22Rv1 (cell line): ENCODE measurements around the gene THOC6.
A peak's percentile ranks its signal among the peaks of the same experiment; 100 is the strongest.

Source experiments
- H3K27ac ChIP-seq: fragments of 450-650 bp; 2 replicates; pipeline ENCODE4 v1.5.1; 2017
- ZFX ChIP-seq: fragments of 450-650 bp; IDR thresholded peaks from 2 replicates; pipeline ENCODE4 v1.6.1; 2017; ENCODE audit warnings: antibody characterized with exemption, borderline replicate concordance
- TF ChIP-seq, protein P1 (sequence below): fragments of 450-650 bp; IDR thresholded peaks from 2 replicates; pipeline ENCODE4 v1.5.1; 2017; ENCODE audit warnings: mild to moderate bottlenecking

Gene THOC6

DNA sequence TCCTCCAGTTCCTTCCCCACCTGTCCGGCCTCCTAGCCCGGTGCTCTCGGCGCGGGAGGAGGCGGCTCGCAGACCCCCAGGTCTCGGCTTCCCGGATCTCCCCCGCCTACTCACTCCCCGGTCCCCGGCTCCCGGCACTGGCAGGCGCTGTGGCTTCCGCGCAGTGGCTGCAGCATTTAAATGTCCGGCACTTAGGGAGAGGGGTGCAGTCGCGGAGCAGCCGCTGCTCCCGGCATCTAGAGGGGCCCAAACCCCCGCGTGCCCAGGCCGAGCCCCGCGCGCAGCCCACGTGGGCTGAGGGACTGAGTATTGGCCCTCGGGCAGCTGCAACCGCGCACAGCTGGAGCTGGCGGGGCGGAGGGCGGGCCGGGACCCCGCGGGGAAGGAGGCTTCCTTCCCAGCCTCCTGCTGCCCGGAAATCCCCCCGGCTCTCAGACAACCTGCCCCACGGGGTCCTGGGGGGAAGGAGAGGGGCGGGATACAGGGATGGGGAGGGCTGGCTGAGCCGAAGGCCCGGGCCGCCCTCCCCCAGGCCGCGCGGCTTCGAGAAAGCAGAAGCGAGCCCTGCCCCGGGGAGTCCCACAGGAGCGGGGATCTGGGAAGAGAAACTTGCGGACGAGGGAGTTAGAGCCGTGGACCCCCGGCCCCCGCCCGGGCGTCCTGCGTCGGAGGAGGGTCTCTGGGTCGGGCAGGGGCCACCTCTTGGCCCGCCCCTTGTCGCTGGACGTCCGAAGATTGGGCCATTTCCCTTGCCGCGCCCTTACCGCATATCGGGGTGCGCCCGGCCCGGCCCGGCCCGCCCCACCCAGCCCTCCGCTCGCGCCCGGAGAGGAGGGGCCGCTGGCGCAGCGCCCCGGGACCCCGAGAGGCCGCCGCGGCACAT, 22.2 kb downstream of the THOC6 start, which contains the start of gene MMP25:
Gene MMP25 (plus strand): TSS at position 804 of the 883 bp plus-strand sequence. CDS start 357 bp downstream, outside the sequence.
- TF ChIP-seq, protein P1, sequence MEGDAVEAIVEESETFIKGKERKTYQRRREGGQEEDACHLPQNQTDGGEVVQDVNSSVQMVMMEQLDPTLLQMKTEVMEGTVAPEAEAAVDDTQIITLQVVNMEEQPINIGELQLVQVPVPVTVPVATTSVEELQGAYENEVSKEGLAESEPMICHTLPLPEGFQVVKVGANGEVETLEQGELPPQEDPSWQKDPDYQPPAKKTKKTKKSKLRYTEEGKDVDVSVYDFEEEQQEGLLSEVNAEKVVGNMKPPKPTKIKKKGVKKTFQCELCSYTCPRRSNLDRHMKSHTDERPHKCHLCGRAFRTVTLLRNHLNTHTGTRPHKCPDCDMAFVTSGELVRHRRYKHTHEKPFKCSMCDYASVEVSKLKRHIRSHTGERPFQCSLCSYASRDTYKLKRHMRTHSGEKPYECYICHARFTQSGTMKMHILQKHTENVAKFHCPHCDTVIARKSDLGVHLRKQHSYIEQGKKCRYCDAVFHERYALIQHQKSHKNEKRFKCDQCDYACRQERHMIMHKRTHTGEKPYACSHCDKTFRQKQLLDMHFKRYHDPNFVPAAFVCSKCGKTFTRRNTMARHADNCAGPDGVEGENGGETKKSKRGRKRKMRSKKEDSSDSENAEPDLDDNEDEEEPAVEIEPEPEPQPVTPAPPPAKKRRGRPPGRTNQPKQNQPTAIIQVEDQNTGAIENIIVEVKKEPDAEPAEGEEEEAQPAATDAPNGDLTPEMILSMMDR, result no peak
- TF ChIP-seq ZFX, result no peak
- H3K27ac ChIP-seq, result peak within 1 kb of the TSS; percentile 84

DNA sequence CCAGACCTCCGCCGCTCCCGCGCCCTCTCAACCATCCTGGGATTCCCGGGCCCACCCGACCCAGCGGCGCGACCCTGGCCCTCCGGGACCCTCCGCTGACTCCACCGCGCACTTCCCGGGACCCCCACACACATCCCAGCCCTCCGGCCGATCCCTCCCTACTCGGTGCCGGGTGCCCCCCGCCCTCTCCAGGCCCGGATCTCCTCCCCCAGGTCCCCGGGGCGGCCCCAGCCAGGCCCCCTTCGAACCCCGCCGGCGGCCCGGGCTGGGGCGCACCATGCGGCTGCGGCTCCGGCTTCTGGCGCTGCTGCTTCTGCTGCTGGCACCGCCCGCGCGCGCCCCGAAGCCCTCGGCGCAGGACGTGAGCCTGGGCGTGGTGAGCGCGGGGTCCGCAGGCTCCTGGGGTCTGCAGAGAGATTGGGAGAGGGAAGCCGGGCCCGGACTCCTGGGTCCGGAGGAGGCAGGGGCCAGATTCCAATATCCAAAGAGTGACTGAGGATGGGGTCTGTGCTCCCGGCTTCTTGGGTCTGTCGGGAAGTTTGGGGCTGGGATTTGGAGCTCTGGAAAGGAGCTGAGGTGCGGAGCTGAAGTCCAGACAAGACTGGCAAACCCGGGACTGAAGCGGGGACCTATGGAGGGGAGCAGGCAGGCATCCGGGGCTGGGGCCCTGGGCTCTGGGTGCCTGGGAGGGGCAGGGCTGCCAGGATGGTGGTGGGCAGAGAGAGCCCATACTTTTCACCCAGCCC, 23.0 kb downstream of the THOC6 start:
- no peak overlapping the region for H3K27ac ChIP-seq
- TF ChIP-seq ZFX, result no peak
- TF ChIP-seq, protein P1, result no peak

DNA sequence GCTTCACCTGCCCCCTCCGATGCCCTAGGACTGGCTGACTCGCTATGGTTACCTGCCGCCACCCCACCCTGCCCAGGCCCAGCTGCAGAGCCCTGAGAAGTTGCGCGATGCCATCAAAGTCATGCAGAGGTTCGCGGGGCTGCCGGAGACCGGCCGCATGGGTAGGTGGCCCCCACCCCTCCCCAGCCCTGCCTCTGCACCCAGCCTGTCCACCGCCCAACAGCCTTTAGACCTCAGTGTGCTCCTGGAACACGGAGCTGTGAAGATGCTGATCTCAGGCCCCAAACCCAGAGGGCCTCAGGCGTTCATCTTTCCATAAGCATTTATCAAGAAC, 23.5 kb downstream of the THOC6 start:
- no peak overlapping the region for H3K27ac ChIP-seq
- TF ChIP-seq, protein P1, result no peak
- no peak for TF ChIP-seq ZFX

DNA sequence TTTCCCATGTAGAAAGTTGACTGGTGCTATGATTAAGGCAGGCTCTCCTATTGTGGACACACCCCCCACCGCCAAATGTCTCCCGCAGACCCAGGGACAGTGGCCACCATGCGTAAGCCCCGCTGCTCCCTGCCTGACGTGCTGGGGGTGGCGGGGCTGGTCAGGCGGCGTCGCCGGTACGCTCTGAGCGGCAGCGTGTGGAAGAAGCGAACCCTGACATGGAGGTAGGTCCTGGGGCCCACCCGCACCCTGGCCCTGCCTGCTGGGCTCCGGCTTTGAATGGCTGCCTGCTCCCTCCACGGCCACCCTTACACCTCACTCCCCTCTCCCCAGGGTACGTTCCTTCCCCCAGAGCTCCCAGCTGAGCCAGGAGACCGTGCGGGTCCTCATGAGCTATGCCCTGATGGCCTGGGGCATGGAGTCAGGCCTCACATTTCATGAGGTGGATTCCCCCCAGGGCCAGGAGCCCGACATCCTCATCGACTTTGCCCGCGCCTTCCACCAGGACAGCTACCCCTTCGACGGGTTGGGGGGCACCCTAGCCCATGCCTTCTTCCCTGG, 26.2 kb downstream of the THOC6 start:
- H3K27ac ChIP-seq, result no peak overlapping the region
- TF ChIP-seq, protein P1, result no peak
- no peak for TF ChIP-seq ZFX

DNA sequence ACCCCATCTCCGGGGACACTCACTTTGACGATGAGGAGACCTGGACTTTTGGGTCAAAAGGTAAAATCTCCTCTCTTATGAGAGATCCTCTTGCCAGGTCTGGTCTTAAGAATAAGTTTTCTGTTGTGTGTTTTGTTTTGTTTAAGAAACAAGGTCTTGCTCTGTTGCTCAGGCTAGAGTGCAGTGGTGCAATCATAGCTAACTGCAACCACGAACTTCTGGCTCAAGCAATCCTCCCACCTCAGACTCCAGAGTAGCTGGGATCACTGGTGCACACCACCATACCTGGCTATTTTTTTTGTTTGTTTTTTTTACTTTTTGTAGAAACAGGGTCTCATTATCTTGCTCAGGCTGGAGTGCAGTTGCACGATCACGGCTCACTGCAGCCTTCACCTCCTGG, 26.7 kb downstream of the THOC6 start:
- no peak for TF ChIP-seq ZFX
- TF ChIP-seq, protein P1, result no peak
- H3K27ac ChIP-seq, result no peak overlapping the region

DNA sequence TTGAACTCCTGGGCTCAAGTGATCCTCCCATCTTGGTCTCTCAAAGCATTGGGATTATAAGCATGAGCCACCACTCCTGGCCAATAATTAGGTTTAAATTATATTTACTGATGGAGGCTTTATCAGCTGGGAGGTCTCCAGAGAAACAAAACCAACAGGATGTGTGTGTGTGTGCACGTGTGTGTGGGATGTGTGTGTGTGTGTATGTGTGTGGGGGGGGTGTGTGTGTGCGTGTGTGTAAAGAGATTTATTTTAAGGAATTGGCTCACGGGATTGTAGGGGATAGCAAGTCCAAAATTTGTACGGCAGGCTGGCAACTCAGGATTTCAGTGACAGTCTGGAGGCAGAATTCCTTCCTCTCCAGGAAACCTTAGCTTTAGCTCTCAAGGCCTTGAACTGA, 27.2 kb downstream of the THOC6 start:
- H3K27ac ChIP-seq, result no peak overlapping the region
- no peak for TF ChIP-seq ZFX
- TF ChIP-seq, protein P1, result no peak
